GM12878 (cell line): ENCODE results near the gene ANK3. TPM values are rescaled to one million over a fixed set of nuclear protein-coding genes. Genes with fewer than 3 reads are reported as not detected.

Experiments
- ATAC-seq: fragments of 200-7000 bp; cut with Tn5 transposase; 3 replicates; pipeline ENCODE4 v1.9.1; 2020; ENCODE audit warnings: mild to moderate bottlenecking, moderate library complexity
- BruUV-seq: library from RNA; stranded (reverse); fragments of 400-500 nt; replicated peaks from 2 replicates; lab custom pipeline; 2021; lab: Mats Ljungman, UMichigan
- CTCF ChIA-PET: fragments of 300-600 bp; sonication (Branson Sonifier 250); formaldehyde crosslinking; extraction: SDS; loops from one replicate; lab custom pipeline; 2021; ENCODE audit warnings: inconsistent platforms; lab: Yijun Ruan, JAX
- POLR2A ChIA-PET: fragments of 350-600 bp; formaldehyde crosslinking; extraction: SDS; loops from one replicate; lab custom pipeline; 2021; ENCODE audit warnings: inconsistent platforms; lab: Charles Lee
- RAD21 ChIA-PET: fragments of 300-600 bp; sonication (Branson Sonifier 250); formaldehyde crosslinking; loops from one replicate; lab custom pipeline; 2023; ENCODE audit warnings: antibody characterized with exemption; ENCODE audit not compliant: unreplicated experiment; lab: Charles Lee
- SMC1A ChIA-PET: fragments of 300-600 bp; sonication (Branson Sonifier 250); formaldehyde crosslinking; loops from one replicate; lab custom pipeline; 2023; ENCODE audit not compliant: unreplicated experiment, uncharacterized antibody; lab: Charles Lee
- DNase-seq: peaks from one replicate; pipeline ENCODE4 v3.0.0-alpha.2; 2011; ENCODE audit warnings: low read depth, low spot score
- FAIRE-seq: peaks from 3 replicates; lab custom pipeline; 2011; peaks lifted over from hg19 to GRCh38; lab: Jason Lieb, UNC
- H2AFZ ChIP-seq: 2 replicates; pipeline ENCODE4 v1.6.0; 2011; ENCODE audit warnings: low read depth, low read length, control low read depth; ENCODE audit not compliant: control insufficient read depth
- H3K27ac ChIP-seq: 2 replicates; pipeline ENCODE4 v1.5.1; 2011; ENCODE audit warnings: control low read depth; ENCODE audit not compliant: control insufficient read depth, insufficient read depth
- H3K27me3 ChIP-seq, 2 experiments: replicated peaks in 1 of 2; 2 replicates each; pipeline versions ENCODE4 v1.6.0 to v1.6.1; 2011; ENCODE audit warnings: low read length in 1 of 2; ENCODE audit not compliant: control insufficient read depth in 2 of 2, insufficient read depth in 2 of 2
- H3K36me3 ChIP-seq, 2 experiments: 2 replicates each; pipeline ENCODE4 v1.5.1; 2011; ENCODE audit warnings: low read length in 1 of 2; ENCODE audit not compliant: control insufficient read depth in 2 of 2, insufficient read depth in 2 of 2
- H3K4me1 ChIP-seq: 2 replicates; pipeline ENCODE4 v1.6.1; 2011; ENCODE audit warnings: mild to moderate bottlenecking, low read length, moderate library complexity, mixed read lengths; ENCODE audit not compliant: control insufficient read depth, insufficient read depth
- H3K4me2 ChIP-seq: 2 replicates; pipeline ENCODE4 v1.6.0; 2011; ENCODE audit warnings: control low read depth; ENCODE audit not compliant: control insufficient read depth, insufficient read depth
- H3K4me3 ChIP-seq: fragments of 200-600 bp; sonication (generic); 2 replicates; pipeline ENCODE4 v1.5.1; 2016
- H3K79me2 ChIP-seq: 2 replicates; pipeline ENCODE4 v1.6.0; 2011; ENCODE audit warnings: low read length; ENCODE audit not compliant: control insufficient read depth, insufficient read depth
- H3K9ac ChIP-seq: 2 replicates; pipeline ENCODE4 v1.8.0; 2011; ENCODE audit warnings: low read length, control low read depth, mixed read lengths; ENCODE audit not compliant: control insufficient read depth, insufficient read depth
- H3K9me3 ChIP-seq: replicated peaks from 3 replicates; pipeline ENCODE4 v1.5.1; 2011; ENCODE audit warnings: mild to moderate bottlenecking, low read length; ENCODE audit not compliant: control insufficient read depth, insufficient read depth
- H4K20me1 ChIP-seq: 2 replicates; pipeline ENCODE4 v1.6.0; 2011; ENCODE audit not compliant: control insufficient read depth, insufficient read depth
- BRCA1 ChIP-seq: IDR thresholded peaks from 2 replicates; pipeline ENCODE4 v1.6.1; 2011; ENCODE audit warnings: low read depth, low read length, improper control_type of control experiment
- LARP7 ChIP-seq: fragments of 450-650 bp; IDR thresholded peaks from 2 replicates; pipeline ENCODE4 v1.6.1; 2017; ENCODE audit warnings: mild to moderate bottlenecking
- MEF2A ChIP-seq: IDR thresholded peaks from 2 replicates; pipeline ENCODE4 v1.6.1; 2011; ENCODE audit warnings: low read depth, mild to moderate bottlenecking, low read length, moderate library complexity; ENCODE audit not compliant: insufficient read depth
- RCOR1 ChIP-seq: conservative IDR thresholded peaks from 2 replicates; pipeline ENCODE4 v1.6.1; 2012; ENCODE audit warnings: low read depth, low read length, improper control_type of control experiment
- ZNF274 ChIP-seq: IDR thresholded peaks from one replicate; pipeline ENCODE4 v1.8.0; 2011; ENCODE audit not compliant: insufficient read length, insufficient read depth
- in situ Hi-C: fragments of 300-500 bp; cut with MboI; formaldehyde crosslinking; loops from 9 replicates; pipeline ENCODE4 v1.14.3; 2018; ENCODE audit warnings: mixed read lengths
- intact Hi-C: fragments of 100-400 bp; cut with micrococcal nuclease; formaldehyde crosslinking; loops from one replicate; pipeline ENCODE4 v1.14.2; 2022; ENCODE audit not compliant: unreplicated experiment
- polyA plus RNA-seq, 11 experiments: library from polyadenylated mRNA; depleted of rRNA in 4 of 11; unstranded in 6 of 11; stranded (reverse) in 5 of 11; fragments of >200 nt; fragmentation: Nextera tagmentation in 4 of 11; fragmentation: Illumina TruSeq in 1 of 11; extraction: Ambion mirVana in 4 of 11; extraction: Trizol in 1 of 11; gene quantifications; 1 replicate in 1 of 11; 2 replicates in 10 of 11; pipeline versions ENCODE4 v1.2.1 to v1.2.3, GENCODE V29; 2011 to 2016; ENCODE audit warnings: inconsistent platforms in 2 of 11, missing spikeins in 2 of 11, low read depth in 1 of 11
- small RNA-seq: library from RNA; depleted of rRNA; stranded (forward); fragments of <200 nt; gene quantifications from one replicate; pipeline ENCODE3, GENCODE V24; 2014
- total RNA-seq, 4 experiments: library from RNA; depleted of rRNA in 3 of 4; stranded (reverse); fragments of >200 nt in 3 of 4; fragmentation: Illumina TruSeq in 1 of 4; extraction: Trizol in 1 of 4; gene quantifications; 2 replicates each; pipeline versions ENCODE4 v1.2.1 to v1.2.3, GENCODE V29; 2013 to 2021
- TF ChIP-seq, protein P1 (sequence below): IDR thresholded peaks from 2 replicates; pipeline ENCODE4 v1.6.1; 2012; ENCODE audit warnings: mild to moderate bottlenecking, low read depth, low read length

Gene ANK3
- total and polyA plus RNA-seq, 10 of the 15 experiments (the other 5 are each of a cell fraction or from before 2014, with no cell fraction given) = 0.06 to 0.82 (median 0.20) TPM; not detected in 2

DNA sequence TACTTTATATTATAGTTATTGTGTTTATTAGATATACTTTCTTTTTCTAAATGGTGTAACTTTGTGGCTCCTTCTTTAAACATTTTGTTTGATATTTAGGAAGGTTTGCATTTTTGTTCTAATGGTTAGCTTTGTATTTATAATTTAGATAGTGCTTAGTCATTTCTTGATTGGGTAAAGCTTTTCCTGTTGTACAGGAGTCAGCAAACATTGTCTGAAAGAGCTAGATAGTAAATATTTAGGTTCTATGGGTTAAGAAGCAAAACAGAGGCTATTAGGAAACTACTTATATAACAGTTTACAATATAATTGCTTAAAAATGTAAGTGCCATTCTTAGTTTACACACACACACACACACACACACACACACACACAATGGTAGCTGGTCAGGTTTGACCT is 412.8 kb downstream of the ANK3 start:
- Histone ChIP-seq H3K79me2 (no peaks in the 10 kb centered on the region), H3K9me3 (no peaks in the 10 kb centered on the region), H3K36me3 (no peaks in the 10 kb centered on the region), H4K20me1 (no peaks in the 10 kb centered on the region), H2AFZ (no peak overlapping the region), H3K4me2 (no peak overlapping the region), H3K27ac (no peak overlapping the region), H3K4me1 (no peaks in the 10 kb centered on the region), H3K4me3 (no peak overlapping the region), H3K9ac (no peak overlapping the region), H3K27me3 (no peaks in the 10 kb centered on the region)
- intact Hi-C loops = no loop called here
- FAIRE-seq (no peak), DNase-seq (no peak), ATAC-seq (no peak)
- in situ Hi-C loops = no loop called here
- BruUV-seq = no TSS peak
- ChIA-PET POLR2A (no interaction called here), CTCF (no interaction called here), RAD21 (no interaction called here), SMC1A (no interaction called here)
- TF ChIP-seq RCOR1 (no peak), BRCA1 (no peak), LARP7 (no peak), ZNF274 (no peak), MEF2A (no peak)
- TF ChIP-seq, protein P1, sequence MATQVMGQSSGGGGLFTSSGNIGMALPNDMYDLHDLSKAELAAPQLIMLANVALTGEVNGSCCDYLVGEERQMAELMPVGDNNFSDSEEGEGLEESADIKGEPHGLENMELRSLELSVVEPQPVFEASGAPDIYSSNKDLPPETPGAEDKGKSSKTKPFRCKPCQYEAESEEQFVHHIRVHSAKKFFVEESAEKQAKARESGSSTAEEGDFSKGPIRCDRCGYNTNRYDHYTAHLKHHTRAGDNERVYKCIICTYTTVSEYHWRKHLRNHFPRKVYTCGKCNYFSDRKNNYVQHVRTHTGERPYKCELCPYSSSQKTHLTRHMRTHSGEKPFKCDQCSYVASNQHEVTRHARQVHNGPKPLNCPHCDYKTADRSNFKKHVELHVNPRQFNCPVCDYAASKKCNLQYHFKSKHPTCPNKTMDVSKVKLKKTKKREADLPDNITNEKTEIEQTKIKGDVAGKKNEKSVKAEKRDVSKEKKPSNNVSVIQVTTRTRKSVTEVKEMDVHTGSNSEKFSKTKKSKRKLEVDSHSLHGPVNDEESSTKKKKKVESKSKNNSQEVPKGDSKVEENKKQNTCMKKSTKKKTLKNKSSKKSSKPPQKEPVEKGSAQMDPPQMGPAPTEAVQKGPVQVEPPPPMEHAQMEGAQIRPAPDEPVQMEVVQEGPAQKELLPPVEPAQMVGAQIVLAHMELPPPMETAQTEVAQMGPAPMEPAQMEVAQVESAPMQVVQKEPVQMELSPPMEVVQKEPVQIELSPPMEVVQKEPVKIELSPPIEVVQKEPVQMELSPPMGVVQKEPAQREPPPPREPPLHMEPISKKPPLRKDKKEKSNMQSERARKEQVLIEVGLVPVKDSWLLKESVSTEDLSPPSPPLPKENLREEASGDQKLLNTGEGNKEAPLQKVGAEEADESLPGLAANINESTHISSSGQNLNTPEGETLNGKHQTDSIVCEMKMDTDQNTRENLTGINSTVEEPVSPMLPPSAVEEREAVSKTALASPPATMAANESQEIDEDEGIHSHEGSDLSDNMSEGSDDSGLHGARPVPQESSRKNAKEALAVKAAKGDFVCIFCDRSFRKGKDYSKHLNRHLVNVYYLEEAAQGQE = no peak

Small RNA genes lying within 50 kb of the gene (small RNA-seq; reads per million reads assigned to genes)
- not detected for gene RF00019
